ENCODE data around the gene ZSWIM5. TPM values are rescaled to one million over a fixed set of nuclear protein-coding genes. Genes with fewer than 3 reads are reported as not detected.

ZSWIM5 gene
- total and polyA plus RNA-seq, 9 of the 15 experiments (the other 6 are each of a cell fraction or from before 2014, with no cell fraction given): under 0.01 to 0.07 (median 0.03) TPM; not detected in 3

GRCh38 chr1:45037456-45037855 is 168.9 kb downstream of the ZSWIM5 start (continued):
- TF ChIP-seq ZNF395 (CRISPR knock-in tag; IDR thresholded peaks at IDR 0.05) (no peak), ZNF75A (CRISPR knock-in tag; IDR thresholded peaks at IDR 0.05) (no peak), ELF4 (CRISPR knock-in tag; IDR thresholded peaks at IDR 0.05) (no peak), NBN (IDR thresholded peaks at IDR 0.05; ENCODE audit: low read depth) (peak; percentile 79; the same call in 1 of the 2 replicates), NCOA2 (IDR thresholded peaks at IDR 0.05; ENCODE audit: partially characterized antibody in 2 of 2) (no peak), MTF1 (CRISPR knock-in tag; IDR thresholded peaks at IDR 0.05; ENCODE audit: borderline replicate concordance) (no peak), SMC3 (conservative IDR thresholded peaks at IDR 0.05; ENCODE audit: insufficient read depth, low read depth, low read length) (no peak), HIVEP1 (CRISPR knock-in tag; IDR thresholded peaks at IDR 0.05) (no peak), CBFB (CRISPR knock-in tag; IDR thresholded peaks at IDR 0.05) (no peak), GTF2E2 (tag; IDR thresholded peaks at IDR 0.05) (no peak), MAZ (CRISPR knock-in tag; conservative IDR thresholded peaks at IDR 0.05 in 1 of 2, IDR thresholded peaks at IDR 0.05 in 1 of 2) (no peak; a peak in 1 of 4 replicates), CSDE1 (IDR thresholded peaks at IDR 0.05) (no peak), FOXM1 (IDR thresholded peaks at IDR 0.05; ENCODE audit: low read depth) (peak; percentile 51; the same call in 1 of the 2 replicates), FOXM1 (CRISPR knock-in tag; IDR thresholded peaks at IDR 0.05; ENCODE audit: low read depth) (no peak), BRCA1 (IDR thresholded peaks at IDR 0.05) (no peak), BRCA1 (CRISPR knock-in tag; IDR thresholded peaks at IDR 0.05) (no peak), HMGN3 (IDR thresholded peaks at IDR 0.05; ENCODE audit: borderline replicate concordance, extremely low read depth, insufficient read length, low read depth, low read length) (peak; percentile 64), KDM5B (IDR thresholded peaks at IDR 0.05; ENCODE audit: insufficient replicate concordance, low read depth, low read length) (no peak), ZNF165 (CRISPR knock-in tag; IDR thresholded peaks at IDR 0.05; ENCODE audit: borderline replicate concordance) (no peak), ATF4 (CRISPR knock-in tag; IDR thresholded peaks at IDR 0.05) (no peak), ZKSCAN1 (IDR thresholded peaks at IDR 0.05; ENCODE audit: low read depth, low read length) (no peak), ZNF76 (CRISPR knock-in tag; IDR thresholded peaks at IDR 0.05; ENCODE audit: borderline replicate concordance) (no peak)
- TF ChIP-seq, protein P1, sequence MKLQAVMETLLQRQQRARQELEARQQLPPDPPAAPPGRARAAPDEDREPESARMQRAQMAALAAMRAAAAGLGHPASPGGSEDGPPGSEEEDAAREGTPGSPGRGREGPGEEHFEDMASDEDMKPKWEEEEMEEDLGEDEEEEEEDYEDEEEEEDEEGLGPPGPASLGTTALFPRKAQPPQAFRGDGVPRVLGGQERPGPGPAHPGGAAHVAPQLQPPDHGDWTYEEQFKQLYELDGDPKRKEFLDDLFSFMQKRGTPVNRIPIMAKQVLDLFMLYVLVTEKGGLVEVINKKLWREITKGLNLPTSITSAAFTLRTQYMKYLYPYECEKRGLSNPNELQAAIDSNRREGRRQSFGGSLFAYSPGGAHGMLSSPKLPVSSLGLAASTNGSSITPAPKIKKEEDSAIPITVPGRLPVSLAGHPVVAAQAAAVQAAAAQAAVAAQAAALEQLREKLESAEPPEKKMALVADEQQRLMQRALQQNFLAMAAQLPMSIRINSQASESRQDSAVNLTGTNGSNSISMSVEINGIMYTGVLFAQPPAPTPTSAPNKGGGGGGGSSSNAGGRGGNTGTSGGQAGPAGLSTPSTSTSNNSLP (IDR thresholded peaks at IDR 0.05; ENCODE audit: borderline replicate concordance, low read depth, low read length): peak; percentile 83; the same call in 1 of the 2 replicates
- TF ChIP-seq, protein P2, sequence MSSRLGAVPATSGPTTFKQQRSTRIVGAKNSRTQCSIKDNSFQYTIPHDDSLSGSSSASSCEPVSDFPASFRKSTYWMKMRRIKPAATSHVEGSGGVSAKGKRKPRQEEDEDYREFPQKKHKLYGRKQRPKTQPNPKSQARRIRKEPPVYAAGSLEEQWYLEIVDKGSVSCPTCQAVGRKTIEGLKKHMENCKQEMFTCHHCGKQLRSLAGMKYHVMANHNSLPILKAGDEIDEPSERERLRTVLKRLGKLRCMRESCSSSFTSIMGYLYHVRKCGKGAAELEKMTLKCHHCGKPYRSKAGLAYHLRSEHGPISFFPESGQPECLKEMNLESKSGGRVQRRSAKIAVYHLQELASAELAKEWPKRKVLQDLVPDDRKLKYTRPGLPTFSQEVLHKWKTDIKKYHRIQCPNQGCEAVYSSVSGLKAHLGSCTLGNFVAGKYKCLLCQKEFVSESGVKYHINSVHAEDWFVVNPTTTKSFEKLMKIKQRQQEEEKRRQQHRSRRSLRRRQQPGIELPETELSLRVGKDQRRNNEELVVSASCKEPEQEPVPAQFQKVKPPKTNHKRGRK (tag; IDR thresholded peaks at IDR 0.05): no peak
